ENCODE measurements around the gene F11R.

DNA sequence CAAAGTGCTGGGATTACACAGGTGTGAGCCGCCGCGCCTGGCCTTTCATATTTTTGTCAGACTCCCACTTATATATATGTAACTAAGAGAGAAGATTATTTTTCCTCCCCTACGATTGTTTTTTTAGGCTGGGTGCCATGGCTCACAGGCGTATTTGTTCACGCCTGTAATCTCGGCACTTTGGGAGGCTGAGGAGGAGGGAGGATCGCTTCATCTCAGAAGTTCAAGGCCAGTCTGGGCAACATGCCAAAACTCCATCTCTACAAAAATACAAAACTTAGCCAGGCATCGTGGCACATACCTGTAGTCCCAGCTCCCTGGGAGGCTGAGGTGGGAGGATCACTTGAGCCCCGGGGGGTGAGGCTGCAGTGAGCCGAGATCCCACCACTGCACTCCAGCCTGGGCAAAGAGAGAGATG lies 42.4 kb downstream of the F11R start:
- TF ChIP-seq, protein P1, sequence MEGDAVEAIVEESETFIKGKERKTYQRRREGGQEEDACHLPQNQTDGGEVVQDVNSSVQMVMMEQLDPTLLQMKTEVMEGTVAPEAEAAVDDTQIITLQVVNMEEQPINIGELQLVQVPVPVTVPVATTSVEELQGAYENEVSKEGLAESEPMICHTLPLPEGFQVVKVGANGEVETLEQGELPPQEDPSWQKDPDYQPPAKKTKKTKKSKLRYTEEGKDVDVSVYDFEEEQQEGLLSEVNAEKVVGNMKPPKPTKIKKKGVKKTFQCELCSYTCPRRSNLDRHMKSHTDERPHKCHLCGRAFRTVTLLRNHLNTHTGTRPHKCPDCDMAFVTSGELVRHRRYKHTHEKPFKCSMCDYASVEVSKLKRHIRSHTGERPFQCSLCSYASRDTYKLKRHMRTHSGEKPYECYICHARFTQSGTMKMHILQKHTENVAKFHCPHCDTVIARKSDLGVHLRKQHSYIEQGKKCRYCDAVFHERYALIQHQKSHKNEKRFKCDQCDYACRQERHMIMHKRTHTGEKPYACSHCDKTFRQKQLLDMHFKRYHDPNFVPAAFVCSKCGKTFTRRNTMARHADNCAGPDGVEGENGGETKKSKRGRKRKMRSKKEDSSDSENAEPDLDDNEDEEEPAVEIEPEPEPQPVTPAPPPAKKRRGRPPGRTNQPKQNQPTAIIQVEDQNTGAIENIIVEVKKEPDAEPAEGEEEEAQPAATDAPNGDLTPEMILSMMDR (IDR thresholded peaks at IDR 0.05 in 4 of 5, conservative IDR thresholded peaks at IDR 0.05 in 1 of 5): no peak
- TF ChIP-seq POLR2A (IDR thresholded peaks at IDR 0.05): no peak
